OCI-LY7 (cell line): ENCODE results near the gene LCP1.

Experiments
- EZH2phosphoT487 ChIP-seq: fragments of 200-600 bp; sonication (generic); IDR thresholded peaks from 2 replicates; pipeline ENCODE4 v1.6.1; 2018; ENCODE audit warnings: low read depth, borderline replicate concordance, mild to moderate bottlenecking, mixed run types, antibody characterized with exemption, low read length, moderate library complexity, mixed read lengths
- TF ChIP-seq, protein P1 (sequence below): fragments of 200-600 bp; sonication (generic); conservative IDR thresholded peaks from 2 replicates; pipeline ENCODE4 v1.5.1; 2014; ENCODE audit warnings: mild to moderate bottlenecking, antibody characterized with exemption, low read length, moderate library complexity, mixed read lengths

DNA sequence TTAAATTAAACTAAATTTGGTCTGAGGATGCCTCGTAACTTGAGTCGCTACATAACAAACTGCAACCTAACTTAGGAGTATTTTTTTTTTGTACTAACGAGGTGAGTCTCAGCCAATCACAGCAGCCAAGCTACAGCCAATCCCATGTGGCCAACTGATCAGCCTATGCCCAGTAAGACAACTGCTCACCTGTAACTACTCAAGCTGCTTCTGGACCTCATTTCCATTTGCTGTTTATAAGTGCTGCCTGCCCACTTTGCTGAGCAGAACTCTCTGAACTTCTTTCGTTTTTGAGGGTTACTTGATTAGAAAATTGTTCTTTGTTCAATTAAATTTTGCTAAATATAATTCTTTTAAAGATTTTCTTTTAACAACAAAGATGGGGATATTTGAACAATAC, 81.0 kb downstream of the LCP1 start:
- TF ChIP-seq, protein P1, sequence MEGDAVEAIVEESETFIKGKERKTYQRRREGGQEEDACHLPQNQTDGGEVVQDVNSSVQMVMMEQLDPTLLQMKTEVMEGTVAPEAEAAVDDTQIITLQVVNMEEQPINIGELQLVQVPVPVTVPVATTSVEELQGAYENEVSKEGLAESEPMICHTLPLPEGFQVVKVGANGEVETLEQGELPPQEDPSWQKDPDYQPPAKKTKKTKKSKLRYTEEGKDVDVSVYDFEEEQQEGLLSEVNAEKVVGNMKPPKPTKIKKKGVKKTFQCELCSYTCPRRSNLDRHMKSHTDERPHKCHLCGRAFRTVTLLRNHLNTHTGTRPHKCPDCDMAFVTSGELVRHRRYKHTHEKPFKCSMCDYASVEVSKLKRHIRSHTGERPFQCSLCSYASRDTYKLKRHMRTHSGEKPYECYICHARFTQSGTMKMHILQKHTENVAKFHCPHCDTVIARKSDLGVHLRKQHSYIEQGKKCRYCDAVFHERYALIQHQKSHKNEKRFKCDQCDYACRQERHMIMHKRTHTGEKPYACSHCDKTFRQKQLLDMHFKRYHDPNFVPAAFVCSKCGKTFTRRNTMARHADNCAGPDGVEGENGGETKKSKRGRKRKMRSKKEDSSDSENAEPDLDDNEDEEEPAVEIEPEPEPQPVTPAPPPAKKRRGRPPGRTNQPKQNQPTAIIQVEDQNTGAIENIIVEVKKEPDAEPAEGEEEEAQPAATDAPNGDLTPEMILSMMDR, result no peak
- no peak for TF ChIP-seq EZH2phosphoT487
